NCI-H1092 (cell line): ENCODE data around the gene CYBRD1.
"Not testable (repeated sequence)": the region's sequence is repeated elsewhere in the genome, so short reads cannot be mapped to it uniquely, and the experiment has no call there.

ENCODE experiments used
- DNase-seq: peaks from one replicate; lab custom pipeline; 2025; lab: John Stamatoyannopoulos, UW

CYBRD1 gene

GRCh38 chr2:171515672-171516298, 6.5 kb upstream of the CYBRD1 start:
- DNase-seq: no peak

GRCh38 chr2:171516793-171517192, 5.5 kb upstream of the CYBRD1 start:
- DNase-seq: no peak

- no peak for DNase-seq
Observed at GRCh38 chr2:171520471-171520870, 1.8 kb upstream of the CYBRD1 start.

GRCh38 chr2:171521361-171522051, 768 bp upstream of the CYBRD1 start:
- no peak for DNase-seq

GRCh38 chr2:171522788-171523087, 464 bp downstream of the CYBRD1 start:
- no peak for DNase-seq

GRCh38 chr2:171523088-171524017, 1.1 kb downstream of the CYBRD1 start:
- no peak for DNase-seq

- no peak for DNase-seq
Observed at GRCh38 chr2:171524018-171524401, 1.7 kb downstream of the CYBRD1 start.

- DNase-seq: no peak
Observed at GRCh38 chr2:171529914-171530313, 7.6 kb downstream of the CYBRD1 start.

- no peak for DNase-seq
Observed at GRCh38 chr2:171530378-171530777, 8.1 kb downstream of the CYBRD1 start.

GRCh38 chr2:171530859-171531258, 8.6 kb downstream of the CYBRD1 start:
- not testable (repeated sequence) for DNase-seq

GRCh38 chr2:171531291-171531690, 9.0 kb downstream of the CYBRD1 start:
- no peak for DNase-seq

- DNase-seq: no peak
Observed at GRCh38 chr2:171531836-171532450, 9.7 kb downstream of the CYBRD1 start.

- DNase-seq: no peak
Observed at GRCh38 chr2:171533331-171533730, 11.1 kb downstream of the CYBRD1 start.

GRCh38 chr2:171535528-171535927, 13.3 kb downstream of the CYBRD1 start:
- not testable (repeated sequence) for DNase-seq

- DNase-seq: no peak
Observed at GRCh38 chr2:171540437-171540836, 18.2 kb downstream of the CYBRD1 start.

- no peak for DNase-seq
Observed at GRCh38 chr2:171541202-171541887, 19.1 kb downstream of the CYBRD1 start.

GRCh38 chr2:171545086-171545485, 22.8 kb downstream of the CYBRD1 start:
- DNase-seq: no peak

- DNase-seq: no peak
Observed at GRCh38 chr2:171547256-171547655, 25.0 kb downstream of the CYBRD1 start.

GRCh38 chr2:171547720-171548119, 25.4 kb downstream of the CYBRD1 start:
- no peak for DNase-seq

GRCh38 chr2:171550613-171551012, 28.3 kb downstream of the CYBRD1 start:
- DNase-seq: no peak

- no peak for DNase-seq
Observed at GRCh38 chr2:171551836-171552235, 29.6 kb downstream of the CYBRD1 start.

- no peak for DNase-seq
Observed at GRCh38 chr2:171553236-171553635, 31.0 kb downstream of the CYBRD1 start.
